ENCODE results near the gene TP53I11. TPM values are rescaled to one million over a fixed set of nuclear protein-coding genes. Genes with fewer than 3 reads are reported as not detected.

Gene TP53I11
- total and polyA plus RNA-seq, 9 of the 15 experiments (the other 6 are each of a cell fraction or from before 2014, with no cell fraction given) = 0.14 to 2.5 (median 1.2) TPM; not detected in 2

DNA sequence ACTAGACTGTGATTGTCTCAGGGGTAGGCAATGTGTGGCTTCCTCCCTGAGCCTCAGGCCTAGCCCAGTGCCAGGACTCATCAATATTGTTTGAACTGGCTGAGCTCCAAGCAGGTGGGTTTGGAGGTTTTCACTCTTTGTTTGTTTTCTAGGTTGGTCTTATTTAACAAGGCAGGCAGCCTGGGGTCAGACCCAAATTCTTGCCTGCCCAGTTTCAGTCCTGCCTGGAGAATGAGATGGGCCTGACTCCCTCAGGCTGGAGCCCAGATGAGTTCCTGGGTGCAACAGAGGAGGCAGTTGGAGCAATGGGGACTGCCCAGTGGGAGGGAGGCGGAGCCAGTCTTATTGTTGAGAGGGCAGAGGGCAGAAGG, 28.3 kb upstream of the TP53I11 start:
- BruUV-seq (replicated peaks) = no TSS peak

More for the DNA sequence above, 28.3 kb upstream of the TP53I11 start:
- Histone ChIP-seq H3K9me1 (ENCODE audit: control insufficient read depth, insufficient read depth, low read length) (no peaks in the 10 kb centered on the region), H3K36me3 (ENCODE audit: control insufficient read depth, insufficient read depth, low read length) (no peaks in the 10 kb centered on the region), H3K9ac (ENCODE audit: insufficient read depth in 1 of 2, low read depth in 2 of 2, low read length in 2 of 2) (no peak overlapping the region), H3K4me2 (ENCODE audit: insufficient read depth, low read length) (no peak overlapping the region), H3K79me2 (ENCODE audit: control insufficient read depth, insufficient read depth, low read length) (no peaks in the 10 kb centered on the region), H3K27ac (ENCODE audit: extremely low read depth, low read depth, low read length) (no peak overlapping the region), H3K9me3 (replicated peaks; ENCODE audit: control insufficient read depth, insufficient read depth, low read depth, low read length) (no peaks in the 10 kb centered on the region), H4K20me1 (replicated peaks; ENCODE audit: control insufficient read depth, insufficient read depth, low read length) (0 out of 2 replicates have a peak, but pooled peaks cover 6% of the 10 kb centered on the region), H3K4me3 (no peak overlapping the region), H3K27me3 (ENCODE audit: control insufficient read depth in 2 of 2, insufficient read depth in 2 of 2, low read length in 2 of 2) (peaks cover 0 to 50% of the 10 kb centered on the region in 2 experiments; a peak in 3 of 5 replicates), H2AFZ (ENCODE audit: low read depth, low read length) (no peak overlapping the region), H3K4me1 (replicated peaks in 1 of 2; ENCODE audit: control insufficient read depth in 2 of 2, insufficient read depth in 2 of 2, low read length in 2 of 2) (no peaks in the 10 kb centered on the region)
- ATAC-seq (no peak), FAIRE-seq (no peak), DNase-seq (ENCODE audit: extremely low read depth in 1 of 4, low spot score in 3 of 4) (no peak)
- TF ChIP-seq, protein P1, sequence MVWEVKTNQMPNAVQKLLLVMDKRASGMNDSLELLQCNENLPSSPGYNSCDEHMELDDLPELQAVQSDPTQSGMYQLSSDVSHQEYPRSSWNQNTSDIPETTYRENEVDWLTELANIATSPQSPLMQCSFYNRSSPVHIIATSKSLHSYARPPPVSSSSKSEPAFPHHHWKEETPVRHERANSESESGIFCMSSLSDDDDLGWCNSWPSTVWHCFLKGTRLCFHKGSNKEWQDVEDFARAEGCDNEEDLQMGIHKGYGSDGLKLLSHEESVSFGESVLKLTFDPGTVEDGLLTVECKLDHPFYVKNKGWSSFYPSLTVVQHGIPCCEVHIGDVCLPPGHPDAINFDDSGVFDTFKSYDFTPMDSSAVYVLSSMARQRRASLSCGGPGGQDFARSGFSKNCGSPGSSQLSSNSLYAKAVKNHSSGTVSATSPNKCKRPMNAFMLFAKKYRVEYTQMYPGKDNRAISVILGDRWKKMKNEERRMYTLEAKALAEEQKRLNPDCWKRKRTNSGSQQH (CRISPR knock-in tag; IDR thresholded peaks at IDR 0.05) = no peak
- TF ChIP-seq MCM2 (IDR thresholded peaks at IDR 0.05; ENCODE audit: low read depth) (no peak), RB1 (IDR thresholded peaks at IDR 0.05; ENCODE audit: low read depth) (no peak), ZC3H8 (IDR thresholded peaks at IDR 0.05) (no peak)
- TF ChIP-seq, protein P2, sequence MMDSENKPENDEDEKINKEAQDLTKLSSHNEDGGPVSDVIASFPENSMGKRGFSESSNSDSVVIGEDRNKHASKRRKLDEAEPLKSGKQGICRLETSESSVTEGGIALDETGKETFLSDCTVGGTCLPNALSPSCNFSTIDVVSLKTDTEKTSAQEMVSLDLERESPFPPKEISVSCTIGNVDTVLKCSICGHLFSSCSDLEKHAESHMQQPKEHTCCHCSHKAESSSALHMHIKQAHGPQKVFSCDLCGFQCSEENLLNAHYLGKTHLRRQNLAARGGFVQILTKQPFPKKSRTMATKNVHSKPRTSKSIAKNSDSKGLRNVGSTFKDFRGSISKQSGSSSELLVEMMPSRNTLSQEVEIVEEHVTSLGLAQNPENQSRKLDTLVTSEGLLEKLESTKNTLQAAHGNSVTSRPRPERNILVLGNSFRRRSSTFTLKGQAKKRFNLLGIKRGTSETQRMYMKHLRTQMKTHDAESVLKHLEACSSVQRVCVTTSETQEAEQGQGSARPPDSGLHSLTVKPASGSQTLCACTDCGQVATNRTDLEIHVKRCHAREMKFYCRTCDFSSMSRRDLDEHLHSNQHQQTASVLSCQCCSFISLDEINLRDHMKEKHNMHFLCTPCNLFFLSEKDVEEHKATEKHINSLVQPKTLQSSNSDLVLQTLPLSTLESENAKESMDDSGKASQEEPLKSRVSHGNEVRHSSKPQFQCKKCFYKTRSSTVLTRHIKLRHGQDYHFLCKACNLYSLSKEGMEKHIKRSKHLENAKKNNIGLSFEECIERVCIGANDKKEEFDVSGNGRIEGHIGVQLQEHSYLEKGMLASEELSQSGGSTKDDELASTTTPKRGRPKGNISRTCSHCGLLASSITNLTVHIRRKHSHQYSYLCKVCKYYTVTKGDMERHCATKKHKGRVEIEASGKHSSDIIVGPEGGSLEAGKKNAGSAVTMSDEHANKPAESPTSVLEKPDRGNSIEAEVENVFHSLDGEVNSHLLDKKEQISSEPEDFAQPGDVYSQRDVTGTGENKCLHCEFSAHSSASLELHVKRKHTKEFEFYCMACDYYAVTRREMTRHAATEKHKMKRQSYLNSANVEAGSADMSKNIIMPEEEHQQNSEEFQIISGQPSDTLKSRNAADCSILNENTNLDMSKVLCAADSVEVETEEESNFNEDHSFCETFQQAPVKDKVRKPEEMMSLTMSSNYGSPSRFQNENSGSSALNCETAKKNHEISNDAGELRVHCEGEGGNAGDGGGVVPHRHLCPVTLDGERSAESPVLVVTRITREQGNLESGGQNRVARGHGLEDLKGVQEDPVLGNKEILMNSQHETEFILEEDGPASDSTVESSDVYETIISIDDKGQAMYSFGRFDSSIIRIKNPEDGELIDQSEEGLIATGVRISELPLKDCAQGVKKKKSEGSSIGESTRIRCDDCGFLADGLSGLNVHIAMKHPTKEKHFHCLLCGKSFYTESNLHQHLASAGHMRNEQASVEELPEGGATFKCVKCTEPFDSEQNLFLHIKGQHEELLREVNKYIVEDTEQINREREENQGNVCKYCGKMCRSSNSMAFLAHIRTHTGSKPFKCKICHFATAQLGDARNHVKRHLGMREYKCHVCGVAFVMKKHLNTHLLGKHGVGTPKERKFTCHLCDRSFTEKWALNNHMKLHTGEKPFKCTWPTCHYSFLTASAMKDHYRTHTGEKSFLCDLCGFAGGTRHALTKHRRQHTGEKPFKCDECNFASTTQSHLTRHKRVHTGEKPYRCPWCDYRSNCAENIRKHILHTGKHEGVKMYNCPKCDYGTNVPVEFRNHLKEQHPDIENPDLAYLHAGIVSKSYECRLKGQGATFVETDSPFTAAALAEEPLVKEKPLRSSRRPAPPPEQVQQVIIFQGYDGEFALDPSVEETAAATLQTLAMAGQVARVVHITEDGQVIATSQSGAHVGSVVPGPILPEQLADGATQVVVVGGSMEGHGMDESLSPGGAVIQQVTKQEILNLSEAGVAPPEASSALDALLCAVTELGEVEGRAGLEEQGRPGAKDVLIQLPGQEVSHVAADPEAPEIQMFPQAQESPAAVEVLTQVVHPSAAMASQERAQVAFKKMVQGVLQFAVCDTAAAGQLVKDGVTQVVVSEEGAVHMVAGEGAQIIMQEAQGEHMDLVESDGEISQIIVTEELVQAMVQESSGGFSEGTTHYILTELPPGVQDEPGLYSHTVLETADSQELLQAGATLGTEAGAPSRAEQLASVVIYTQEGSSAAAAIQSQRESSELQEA (IDR thresholded peaks at IDR 0.05; ENCODE audit: low read depth) = no peak
- 0% methylated on average over 1 of the region's 1 CpG for WGBS (ENCODE audit: insufficient coverage, low coverage, missing lambda C conversion rate)
- ChIA-PET CTCF (ENCODE audit: low intra/inter-chr PET ratio) (no interaction called here), POLR2A (interaction anchor here (0.6 to 1.0 kb wide), 2 partner anchors 22 to 237 kb away, joined by 3 to 5 read pairs; no protein-coding TSS in a partner anchor)
- in situ Hi-C loops (cut with MboI) = no loop called here
- intact Hi-C loops (cut with micrococcal nuclease) = loop anchor here (5.0 kb wide), 1 partner anchor 42 kb away; no protein-coding TSS in a partner anchor

All from K562 (cell line).